BLaER1 (cell line): ENCODE results near the gene KIF1A.

Experiments
- H3K27ac ChIP-seq: shearing (Covaris generic); formaldehyde crosslinking; 2 replicates; pipeline ENCODE4 v1.8.1; 2022
- H3K27me3 ChIP-seq: shearing (Covaris generic); formaldehyde crosslinking; 2 replicates; pipeline ENCODE4 v1.8.1; 2022
- H3K36me3 ChIP-seq: shearing (Covaris generic); formaldehyde crosslinking; 2 replicates; pipeline ENCODE4 v1.8.1; 2022
- H3K4me1 ChIP-seq: shearing (Covaris generic); formaldehyde crosslinking; 2 replicates; pipeline ENCODE4 v1.8.1; 2022
- H3K4me2 ChIP-seq: shearing (Covaris generic); formaldehyde crosslinking; 2 replicates; pipeline ENCODE4 v1.8.1; 2022
- H3K4me3 ChIP-seq: shearing (Covaris generic); formaldehyde crosslinking; 2 replicates; pipeline ENCODE4 v1.8.1; 2022
- H3K9ac ChIP-seq: shearing (Covaris generic); formaldehyde crosslinking; 2 replicates; pipeline ENCODE4 v1.8.1; 2022
- H3K9me3 ChIP-seq: shearing (Covaris generic); formaldehyde crosslinking; 2 replicates; pipeline ENCODE4 v1.8.1; 2022
- H4K20me1 ChIP-seq: shearing (Covaris generic); formaldehyde crosslinking; 2 replicates; pipeline ENCODE4 v1.8.1; 2022
- Cebpa-rat ChIP-seq: shearing (Covaris generic); IDR thresholded peaks from 2 replicates; pipeline ENCODE4 v1.8.1; 2022

The KIF1A gene

DNA sequence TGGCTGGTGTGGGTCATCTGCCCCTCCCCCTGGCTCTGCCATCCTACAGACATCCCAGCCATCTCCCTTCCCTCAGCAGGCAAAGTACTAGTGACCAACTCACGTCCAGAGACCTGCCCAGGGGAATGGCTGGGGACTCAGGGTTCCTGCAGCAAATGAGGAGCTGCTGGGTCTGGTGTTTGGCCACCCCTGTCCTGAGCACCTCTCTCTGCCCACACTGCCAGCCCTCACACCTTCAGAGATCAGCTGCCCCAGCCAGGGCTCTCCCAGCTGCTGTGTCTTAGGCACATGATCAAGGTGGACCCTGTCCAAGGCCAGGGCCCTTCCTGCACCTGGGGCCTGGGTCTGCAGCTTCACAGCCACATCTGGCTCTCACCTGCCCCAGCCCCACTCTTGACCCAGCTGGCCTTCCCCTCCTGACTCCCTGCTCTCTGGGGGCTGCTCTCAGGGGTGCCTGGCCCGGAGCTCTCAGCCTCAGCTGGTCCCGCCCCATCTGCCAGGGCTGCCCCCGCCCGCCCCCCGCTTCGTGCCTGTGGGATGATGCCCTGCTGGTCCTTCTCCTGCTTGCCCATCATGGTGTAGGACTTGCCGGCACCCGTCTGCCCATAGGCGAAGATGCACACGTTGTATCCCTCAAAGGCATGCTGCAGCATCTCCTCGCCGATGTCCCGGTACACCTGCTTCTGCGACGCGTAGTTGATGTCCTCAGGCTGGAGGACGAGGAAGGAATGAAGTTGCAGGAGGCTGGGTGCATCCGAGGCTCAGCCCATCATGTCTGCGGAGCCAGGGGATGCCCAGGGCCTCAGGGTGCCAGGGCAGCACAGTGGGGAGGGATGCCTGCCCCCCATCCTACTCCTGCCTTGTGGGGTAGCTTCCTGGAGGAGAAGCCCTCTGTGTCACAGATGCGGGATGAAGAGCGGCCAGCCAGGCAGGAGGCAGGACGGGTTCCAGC lies 32.2 kb downstream of the KIF1A start:
- Histone ChIP-seq H3K9ac (no peak overlapping the region), H3K4me3 (no peak overlapping the region), H3K4me2 (no peak overlapping the region), H3K27ac (no peak overlapping the region), H3K27me3 (no peaks in the 10 kb centered on the region), H3K4me1 (no peaks in the 10 kb centered on the region), H4K20me1 (no peaks in the 10 kb centered on the region), H3K36me3 (no peaks in the 10 kb centered on the region), H3K9me3 (no peaks in the 10 kb centered on the region)
- TF ChIP-seq Cebpa-rat = no peak

DNA sequence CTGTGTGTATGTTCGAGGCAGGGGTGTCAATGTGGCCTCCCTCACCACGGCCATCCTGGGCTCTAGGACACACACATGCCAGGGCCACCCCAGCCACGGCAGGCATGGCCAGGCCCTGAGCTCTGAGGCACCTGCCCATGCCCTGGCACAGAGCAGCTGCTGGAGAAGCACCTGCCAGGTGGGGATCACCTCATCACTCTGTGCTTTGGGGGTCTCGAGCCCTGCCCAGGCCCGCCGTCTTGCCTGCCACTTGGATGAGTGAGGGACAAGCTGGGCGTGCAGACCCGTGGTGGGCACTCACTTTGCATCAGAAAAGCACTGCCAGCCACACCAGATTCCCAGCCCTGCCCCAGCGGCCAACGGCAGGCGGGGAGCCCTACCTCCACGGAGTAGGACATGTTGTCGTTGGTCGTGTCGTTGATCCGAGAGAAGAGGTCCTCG lies 33.1 kb downstream of the KIF1A start:
- H3K27me3 ChIP-seq = no peaks in the 10 kb centered on the region
- no peak for TF ChIP-seq Cebpa-rat

DNA sequence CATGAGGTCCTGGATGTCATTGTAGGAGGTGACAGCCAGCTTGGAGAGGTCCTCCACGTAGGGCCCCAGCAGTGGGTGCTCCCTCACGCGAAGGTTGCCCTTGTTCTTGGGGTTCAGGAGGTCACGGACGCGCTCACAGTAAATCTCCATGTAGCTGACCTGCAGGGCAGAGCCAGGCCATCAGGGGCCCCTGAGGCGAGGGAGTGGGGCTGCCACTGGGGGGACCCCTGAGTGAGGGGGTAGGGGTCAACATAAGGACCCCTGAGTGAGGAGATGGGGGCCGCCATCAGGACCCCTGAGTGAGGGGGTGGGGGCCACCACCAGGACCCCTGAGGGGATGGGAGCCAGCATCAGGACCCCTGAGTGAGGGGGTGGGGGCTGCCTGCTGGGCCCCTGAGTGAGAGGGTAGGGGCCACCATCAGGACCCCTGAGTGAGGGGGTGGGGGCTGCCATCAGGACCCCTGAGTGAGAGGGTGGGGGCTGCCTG lies 33.6 kb downstream of the KIF1A start:
- no peaks in the 10 kb centered on the region for H4K20me1 ChIP-seq
- no peak overlapping the region for H3K27ac ChIP-seq
- H3K36me3 ChIP-seq = no peaks in the 10 kb centered on the region
- no peak for TF ChIP-seq Cebpa-rat
- no peak overlapping the region for H3K4me2 ChIP-seq
- H3K4me1 ChIP-seq = no peaks in the 10 kb centered on the region
- no peaks in the 10 kb centered on the region for H3K9me3 ChIP-seq
- no peak overlapping the region for H3K9ac ChIP-seq
- no peak overlapping the region for H3K4me3 ChIP-seq
- H3K27me3 ChIP-seq = no peaks in the 10 kb centered on the region

More for the DNA sequence above, 33.1 kb downstream of the KIF1A start:
- H4K20me1 ChIP-seq = no peaks in the 10 kb centered on the region
- H3K4me1 ChIP-seq = no peaks in the 10 kb centered on the region
- H3K27ac ChIP-seq = no peak overlapping the region
- no peaks in the 10 kb centered on the region for H3K36me3 ChIP-seq
- H3K9me3 ChIP-seq = no peaks in the 10 kb centered on the region
- H3K4me3 ChIP-seq = no peak overlapping the region
- H3K4me2 ChIP-seq = no peak overlapping the region
- H3K9ac ChIP-seq = no peak overlapping the region

DNA sequence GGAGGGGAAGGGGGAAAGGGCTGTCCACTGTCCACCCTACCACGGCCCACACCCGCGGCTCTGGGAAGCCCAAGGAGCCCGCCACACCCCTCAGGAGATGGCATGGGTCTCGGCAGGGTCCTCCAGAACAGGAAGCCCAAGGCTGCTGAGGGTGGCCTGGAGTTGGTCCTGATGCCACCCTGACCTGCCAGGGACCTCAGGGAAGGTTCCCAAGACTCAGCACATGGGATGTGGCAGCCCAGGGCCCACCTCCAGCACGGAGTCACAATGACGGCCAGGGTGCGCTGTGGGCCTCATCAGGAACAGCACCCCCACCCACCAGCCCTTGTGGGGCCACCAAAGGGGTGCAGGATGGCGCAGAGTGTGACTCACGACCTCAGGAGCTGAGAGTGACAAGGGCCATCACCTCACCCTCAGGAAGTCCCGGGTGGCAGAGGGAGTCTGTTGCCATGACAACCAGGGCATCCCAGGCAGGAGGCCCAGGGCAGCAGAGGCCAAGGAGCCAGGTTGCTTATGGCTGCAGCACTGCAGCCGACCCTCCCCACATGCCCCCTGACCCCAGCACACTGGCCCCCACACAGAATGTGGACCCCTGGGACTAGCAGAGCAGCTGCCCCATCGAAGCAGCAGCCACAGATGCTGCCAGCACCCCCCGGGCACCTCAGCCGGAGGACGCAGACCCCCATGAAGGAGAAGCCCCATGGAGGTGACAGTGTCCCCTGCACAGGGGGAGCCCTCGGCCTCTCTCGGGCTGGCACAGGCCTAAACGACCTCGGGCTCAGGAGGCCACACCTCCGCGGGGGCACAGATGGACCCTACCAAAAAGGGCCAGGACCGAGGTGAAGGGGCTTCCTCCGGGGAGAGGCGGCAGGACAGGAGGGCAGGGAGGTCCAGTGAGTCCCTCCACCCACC lies 34.3 kb downstream of the KIF1A start:
- no peak for TF ChIP-seq Cebpa-rat
- Histone ChIP-seq H3K36me3 (no peaks in the 10 kb centered on the region), H3K9ac (no peak overlapping the region), H3K27ac (no peak overlapping the region), H3K4me3 (no peak overlapping the region), H4K20me1 (no peaks in the 10 kb centered on the region), H3K4me1 (no peaks in the 10 kb centered on the region), H3K9me3 (no peaks in the 10 kb centered on the region), H3K4me2 (no peak overlapping the region), H3K27me3 (no peaks in the 10 kb centered on the region)

DNA sequence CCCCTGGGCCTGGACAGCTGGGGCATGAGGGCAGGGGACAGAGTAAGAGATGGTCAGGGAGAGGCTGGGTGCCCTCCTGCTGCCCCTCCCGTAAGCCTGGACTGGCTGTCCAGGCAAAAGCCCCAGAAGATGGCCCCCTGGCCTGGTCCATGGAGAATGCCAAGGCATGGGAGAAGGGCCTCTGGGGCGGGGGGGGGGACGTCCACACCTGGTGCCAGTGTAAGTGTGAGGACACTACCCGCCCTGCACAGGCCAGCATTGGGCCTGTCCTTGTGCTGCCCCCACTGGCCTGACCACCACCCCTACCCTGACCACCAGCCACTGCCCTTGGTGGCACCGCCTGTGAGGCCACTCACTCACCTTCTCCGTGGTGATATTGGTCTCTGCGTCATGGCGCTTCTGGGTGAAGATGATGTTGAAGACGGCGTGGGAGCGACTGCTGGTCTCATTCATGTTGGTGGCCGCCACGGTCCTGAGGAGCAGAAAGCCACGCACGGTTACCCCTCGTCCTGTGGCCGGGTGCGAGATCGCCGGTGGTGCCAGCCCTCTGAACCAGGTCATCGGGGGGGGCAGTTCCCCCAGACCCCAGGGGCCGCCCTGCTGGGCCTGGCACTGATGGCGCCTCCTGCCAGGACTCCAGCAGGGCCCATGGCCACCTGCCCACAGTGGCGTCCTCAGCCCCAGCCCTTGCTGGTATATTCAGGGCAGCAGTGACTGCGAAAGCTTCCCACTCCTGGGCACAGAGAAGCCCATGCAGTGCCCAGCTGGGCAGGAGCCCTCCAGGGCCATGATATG lies 35.2 kb downstream of the KIF1A start:
- Histone ChIP-seq H4K20me1 (no peaks in the 10 kb centered on the region), H3K9me3 (no peaks in the 10 kb centered on the region), H3K4me3 (no peak overlapping the region), H3K4me1 (no peaks in the 10 kb centered on the region), H3K4me2 (no peak overlapping the region), H3K36me3 (no peaks in the 10 kb centered on the region), H3K27me3 (no peaks in the 10 kb centered on the region), H3K27ac (no peak overlapping the region), H3K9ac (no peak overlapping the region)
- no peak for TF ChIP-seq Cebpa-rat

DNA sequence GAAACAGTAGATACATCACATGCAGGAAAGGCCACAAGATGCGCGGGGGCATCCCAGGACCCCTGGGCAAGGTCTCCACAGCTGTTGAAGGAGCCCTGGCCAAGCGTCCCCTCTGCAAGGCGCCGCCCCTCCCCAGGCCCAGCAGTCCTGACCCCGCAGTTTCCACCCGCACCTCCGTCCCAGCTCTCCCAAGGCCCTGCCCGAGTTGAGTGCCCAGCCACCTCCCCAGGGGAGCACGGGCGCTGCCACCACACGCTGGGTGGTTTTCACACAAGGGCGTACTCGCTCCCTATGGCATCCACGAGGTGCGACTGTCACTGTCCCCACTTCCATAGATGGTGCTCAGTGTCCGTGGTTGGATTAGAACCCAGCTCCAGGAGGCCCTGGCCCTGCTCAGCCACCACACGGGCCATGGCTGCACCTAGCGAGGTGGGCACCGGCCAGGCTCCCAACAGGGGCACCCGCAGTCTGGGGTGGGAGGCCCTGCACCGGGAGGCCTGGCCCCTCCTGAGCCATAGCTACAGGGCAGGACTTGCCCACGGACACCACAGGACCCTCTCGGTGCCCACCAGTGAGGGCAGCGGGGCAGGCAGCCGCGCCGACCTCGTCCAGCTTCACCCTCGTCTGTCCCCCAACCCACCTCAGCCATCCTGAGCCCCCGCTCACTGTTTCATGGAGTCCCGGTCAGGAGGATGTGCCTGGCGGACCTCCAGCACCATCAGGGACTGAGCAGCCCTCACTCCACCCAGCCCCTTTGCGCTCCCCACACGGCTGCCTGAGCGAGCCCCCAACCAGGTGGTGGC lies 36.0 kb downstream of the KIF1A start:
- Histone ChIP-seq H4K20me1 (no peaks in the 10 kb centered on the region), H3K36me3 (no peaks in the 10 kb centered on the region), H3K4me1 (no peaks in the 10 kb centered on the region), H3K9me3 (no peaks in the 10 kb centered on the region), H3K4me3 (no peak overlapping the region), H3K9ac (no peak overlapping the region), H3K27me3 (no peaks in the 10 kb centered on the region), H3K4me2 (no peak overlapping the region), H3K27ac (no peak overlapping the region)
- TF ChIP-seq Cebpa-rat = no peak

DNA sequence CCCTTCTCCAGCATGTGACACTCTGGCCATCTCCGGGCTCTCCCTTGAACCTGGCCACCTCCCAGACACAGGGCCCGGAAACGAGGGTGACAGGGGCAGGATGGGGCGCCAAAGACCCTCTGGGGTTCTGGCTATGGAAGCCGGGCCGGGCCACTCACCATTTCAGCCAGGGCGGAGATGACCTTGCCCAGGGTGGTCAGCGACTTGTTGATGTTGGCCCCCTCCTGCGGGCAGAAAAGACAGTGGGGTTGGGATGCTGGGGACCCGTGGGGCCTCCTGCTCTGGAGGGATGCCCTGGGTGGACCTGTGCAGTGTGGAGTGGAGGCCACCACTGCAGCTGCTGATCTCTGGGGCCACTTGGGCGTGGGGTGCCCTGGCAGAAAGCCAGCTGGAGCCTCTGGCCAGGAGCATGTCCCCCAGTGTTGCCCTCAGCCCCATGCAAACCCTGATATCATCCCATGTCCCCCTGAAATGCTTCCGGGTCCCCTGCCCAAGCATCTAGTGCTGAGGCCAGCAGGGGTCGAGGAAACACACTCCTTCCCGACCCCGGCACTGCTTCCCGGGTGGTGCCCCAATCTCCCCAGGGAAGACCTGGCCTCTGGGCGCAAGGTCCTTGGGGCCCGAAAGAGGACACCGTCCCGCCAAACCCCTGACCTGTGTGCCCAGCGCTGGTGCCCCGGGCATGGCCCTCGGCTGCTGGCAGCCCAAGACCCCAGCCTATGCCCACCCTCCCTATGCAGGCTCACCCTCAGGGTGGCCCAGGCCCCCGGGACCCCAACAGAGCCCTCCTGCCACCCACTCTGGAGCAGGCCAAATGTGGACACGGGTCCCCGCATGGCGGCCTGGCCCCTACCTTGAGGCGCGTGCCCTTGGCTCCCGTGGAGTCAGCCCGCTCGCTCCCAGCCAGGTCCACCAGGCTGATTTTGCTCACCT lies 36.9 kb downstream of the KIF1A start:
- H3K9ac ChIP-seq = no peak overlapping the region
- H3K9me3 ChIP-seq = no peaks in the 10 kb centered on the region
- no peaks in the 10 kb centered on the region for H3K4me1 ChIP-seq
- H3K27me3 ChIP-seq = no peaks in the 10 kb centered on the region
- no peak for TF ChIP-seq Cebpa-rat
- no peak overlapping the region for H3K27ac ChIP-seq
- no peaks in the 10 kb centered on the region for H4K20me1 ChIP-seq
- no peak overlapping the region for H3K4me3 ChIP-seq
- no peaks in the 10 kb centered on the region for H3K36me3 ChIP-seq
- H3K4me2 ChIP-seq = no peak overlapping the region

DNA sequence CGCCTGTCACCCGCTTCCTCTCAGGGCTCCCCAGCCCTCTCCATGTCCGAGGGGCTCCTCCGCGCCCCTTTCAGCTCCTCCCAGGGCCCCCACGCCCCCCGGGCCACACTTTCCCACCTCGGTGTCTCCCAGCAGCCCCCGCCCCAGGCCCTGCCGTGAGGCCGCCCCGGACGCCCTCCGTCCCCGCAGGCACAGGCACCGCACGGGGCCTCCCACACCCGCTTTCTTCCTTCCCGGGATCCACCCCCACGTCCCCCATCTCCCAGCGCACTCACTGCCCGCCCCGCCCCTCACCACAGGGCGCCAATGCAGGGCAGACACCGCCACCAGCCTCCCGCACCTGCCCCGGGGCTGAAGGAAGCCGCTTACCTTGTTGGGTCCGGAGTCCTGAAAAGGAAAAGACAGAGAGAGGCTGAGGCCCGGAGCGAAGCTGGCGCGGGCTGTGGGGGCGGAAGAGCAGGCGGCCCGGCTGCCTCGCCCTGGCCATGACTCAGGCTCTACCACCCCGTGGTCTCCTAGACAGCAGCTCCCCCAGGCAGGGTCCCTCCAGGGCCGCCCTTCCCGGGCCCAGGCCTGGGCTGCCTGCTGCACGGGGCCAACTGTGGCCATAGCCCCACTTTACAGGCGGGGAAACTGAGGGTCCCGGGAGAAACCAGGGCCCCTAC lies 37.7 kb downstream of the KIF1A start:
- Histone ChIP-seq H3K9ac (no peak overlapping the region), H4K20me1 (no peaks in the 10 kb centered on the region), H3K4me2 (no peak overlapping the region), H3K4me1 (no peaks in the 10 kb centered on the region), H3K9me3 (no peaks in the 10 kb centered on the region), H3K27me3 (no peaks in the 10 kb centered on the region), H3K36me3 (no peaks in the 10 kb centered on the region), H3K4me3 (no peak overlapping the region), H3K27ac (no peak overlapping the region)
- TF ChIP-seq Cebpa-rat = no peak
